Aorta (tissue), 5 donors: ENCODE results near the gene HIVEP3. TPM values are rescaled to one million over a fixed set of nuclear protein-coding genes. Genes with fewer than 3 reads are reported as not detected.

Experiments
- ATAC-seq: fragments of 200-7000 bp; cut with Tn5 transposase; one replicate; pipeline ENCODE4 v1.9.1; 2022; ENCODE audit warnings: moderate library complexity; ENCODE audit not compliant: low FRiP score
- DNase-seq, 2 donors: peaks; one replicate each; pipeline ENCODE4 v3.0.0-alpha.2; 2020
- H3K27ac ChIP-seq, 2 donors: one replicate each; pipeline ENCODE4 v1.5.1; 2013; ENCODE audit warnings: low read length in 2 of 2, mild to moderate bottlenecking in 2 of 2, moderate library complexity in 2 of 2, control low read depth in 1 of 2, inconsistent platforms in 1 of 2, low read depth in 1 of 2
- H3K27me3 ChIP-seq, 2 donors: one replicate each; pipeline ENCODE4 v1.6.1; 2013; ENCODE audit warnings: control low read depth in 1 of 2, low read length in 1 of 2, mild to moderate bottlenecking in 1 of 2, moderate library complexity in 1 of 2; ENCODE audit not compliant: insufficient read depth in 2 of 2, control insufficient read depth in 1 of 2
- H3K36me3 ChIP-seq, 2 donors: one replicate each; pipeline ENCODE4 v1.6.1; 2013; ENCODE audit warnings: control low read depth in 1 of 2, low read length in 1 of 2, mild to moderate bottlenecking in 1 of 2; ENCODE audit not compliant: insufficient read depth in 2 of 2, control insufficient read depth in 1 of 2
- H3K4me1 ChIP-seq, 2 donors: one replicate each; pipeline ENCODE4 v1.6.1; 2013; ENCODE audit warnings: low read length in 2 of 2, control low read depth in 1 of 2, mild to moderate bottlenecking in 1 of 2, moderate library complexity in 1 of 2; ENCODE audit not compliant: insufficient read depth in 2 of 2, control insufficient read depth in 1 of 2
- H3K4me3 ChIP-seq, 2 donors: one replicate each; pipeline ENCODE4 v1.5.1; 2013; ENCODE audit warnings: low read length in 2 of 2, control low read depth in 1 of 2, mild to moderate bottlenecking in 1 of 2
- H3K9me3 ChIP-seq: one replicate; pipeline ENCODE4 v1.6.1; 2013; ENCODE audit warnings: mild to moderate bottlenecking, low read length; ENCODE audit not compliant: control insufficient read depth
- WGBS, 2 donors: extraction: QIAGEN DNeasy Blood & Tissue Kit; methylation state at CpG; one replicate each; pipeline ENCODE4 v1.1.7; 2013; 5-methylcytosine and 5-hydroxymethylcytosine counted together
- intact Hi-C, 2 donors: fragments of 100-400 bp; cut with DNase I; formaldehyde crosslinking; loops; one replicate each; pipeline versions ENCODE4 v1.14.2 to v1.15.0; 2022
- polyA plus RNA-seq, 2 donors: library from polyadenylated mRNA; stranded (reverse); fragments of 200-250 nt; gene quantifications; one replicate each; pipeline ENCODE4 v1.2.3, GENCODE V29; 2013
- total RNA-seq, 2 donors: library from RNA; stranded (reverse); fragmentation: NEBNext Ultra II Directional; extraction: Animal tissue kit (Norgen Biotek cat#: 25700); gene quantifications; one replicate each; pipeline ENCODE4 v1.2.1, GENCODE V29; 2021
- donor health status: healthy with polysubstance abuse.
- donor health status: Bipolar disorder and iron deficiency.
- donor health status: DM: no; HTN: no; CAD: no.
- donor health status: DM: no; HTN: no; CAD: no.
- donor health status: DM: yes; HTN: yes; CAD: no.

HIVEP3 gene
- total and polyA plus RNA-seq, 4 donors: 1.6 to 6.3 (median 4.0) TPM

DNA sequence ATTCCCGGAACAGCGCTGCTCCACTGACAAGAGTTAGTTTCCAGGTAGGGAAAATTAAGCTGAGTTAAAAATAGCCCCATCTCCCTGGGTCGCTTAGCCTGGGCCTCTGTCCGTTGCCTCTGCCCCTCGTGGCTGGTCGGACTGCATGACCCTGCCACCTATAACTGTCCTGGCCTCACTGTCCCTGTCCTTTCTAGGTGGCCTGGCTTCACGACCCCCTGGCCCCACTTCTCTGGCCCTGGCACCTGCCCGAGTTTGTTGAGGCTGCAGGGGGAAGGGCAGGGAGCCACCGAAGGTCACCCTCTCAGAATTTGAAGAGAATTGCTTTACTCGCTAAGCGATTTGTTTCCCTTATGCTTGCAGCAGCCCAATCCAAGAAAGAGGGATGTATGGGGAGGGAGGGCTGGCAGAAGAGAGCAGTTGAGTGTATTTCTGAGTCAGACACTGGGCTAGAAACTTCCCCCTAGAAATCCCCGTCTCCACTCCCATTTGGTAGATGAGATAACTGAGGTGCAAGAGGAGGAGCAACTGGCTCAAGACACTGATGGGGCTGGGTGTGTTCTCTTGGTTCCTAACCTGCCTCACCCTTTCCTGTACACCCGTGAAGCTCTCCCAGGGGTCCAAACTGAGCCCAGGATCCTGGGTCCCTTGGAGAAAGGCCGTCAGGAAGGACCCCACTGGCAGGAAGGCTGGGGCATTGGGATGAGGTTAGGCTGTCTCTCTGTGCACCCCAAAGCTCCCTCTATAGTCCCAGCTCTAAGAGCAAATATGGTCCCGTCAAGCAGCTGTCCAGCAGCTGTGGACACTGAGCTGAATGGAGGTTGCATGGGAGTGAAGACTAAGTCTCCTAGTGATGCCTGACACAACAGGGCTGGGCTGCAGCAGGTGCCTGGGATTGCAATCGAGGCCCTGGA, 431.3 kb downstream of the HIVEP3 start:
- Histone ChIP-seq H3K27me3 (no peaks in the 10 kb centered on the region), H3K4me3 (no peak overlapping the region), H3K9me3 (no peaks in the 10 kb centered on the region), H3K4me1 (no peaks in the 10 kb centered on the region), H3K36me3 (no peaks in the 10 kb centered on the region), H3K27ac (no peak overlapping the region)
- intact Hi-C loops: no loop called here
- WGBS, 2 donors: 69 to 79% methylated on average over 16 of the region's 16 CpGs
- DNase-seq: peak in 1 of 2 donors; percentile 46
- peak; percentile 27 for ATAC-seq

DNA sequence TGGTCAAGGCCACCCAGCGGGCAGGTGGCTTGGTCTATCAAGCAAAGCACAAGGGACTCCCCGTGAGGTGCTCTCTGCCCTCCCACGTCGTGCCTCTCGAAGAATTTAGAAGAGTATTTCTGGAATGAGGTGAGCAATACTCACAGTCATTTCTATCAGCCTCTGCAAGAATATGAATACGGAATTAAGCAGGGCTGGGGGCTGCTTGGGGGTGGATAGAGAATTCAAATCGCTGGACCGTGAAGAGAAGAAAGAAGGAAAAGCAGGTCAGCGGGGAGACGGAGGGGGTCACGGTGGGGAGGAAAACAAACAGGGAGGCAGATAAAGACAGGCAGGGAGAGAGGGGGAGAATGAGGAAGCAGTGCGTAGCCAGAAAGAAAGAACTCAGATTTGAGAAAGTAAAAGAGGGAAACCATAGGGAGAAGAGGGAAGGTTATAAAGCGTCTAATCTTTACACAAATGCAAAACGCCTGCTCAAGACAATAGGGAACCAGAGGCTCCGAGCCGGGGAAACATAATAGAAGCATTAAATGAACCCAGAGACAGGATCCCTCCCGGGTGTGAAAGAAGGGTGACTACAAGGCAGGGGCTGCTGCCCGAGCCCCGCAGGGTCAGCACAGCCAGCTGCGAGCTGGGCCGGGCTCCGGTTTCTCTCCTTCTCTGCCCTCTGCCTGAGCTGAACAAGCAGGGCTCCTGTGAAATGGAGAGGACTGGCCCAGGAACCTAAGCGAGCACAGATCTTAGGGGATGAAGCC, 432.2 kb downstream of the HIVEP3 start:
- Histone ChIP-seq H3K36me3 (no peaks in the 10 kb centered on the region), H3K27me3 (no peaks in the 10 kb centered on the region), H3K9me3 (no peaks in the 10 kb centered on the region), H3K4me1 (no peaks in the 10 kb centered on the region), H3K4me3 (no peak overlapping the region), H3K27ac (no peak overlapping the region)
- DNase-seq (peak in 1 of 2 donors; percentile 36), ATAC-seq (no peak)
- WGBS, 2 donors: 51 to 65% methylated on average over 23 of the region's 23 CpGs
- intact Hi-C loops: no loop called here

DNA sequence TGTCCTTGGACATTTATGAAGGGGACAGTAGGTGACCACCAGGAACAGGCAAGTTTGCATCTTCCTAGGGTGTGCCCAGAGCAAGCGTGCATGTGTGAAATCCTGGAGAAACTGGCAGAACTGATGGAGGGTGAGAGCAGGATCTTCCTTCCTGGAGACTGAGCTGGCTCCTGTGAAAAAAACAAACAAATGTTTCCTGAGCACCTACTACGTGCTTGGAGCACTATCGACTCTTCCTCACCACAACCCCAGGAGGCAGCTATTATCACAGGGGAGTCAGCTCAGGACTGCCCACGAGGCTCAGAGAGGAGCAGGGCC, 432.7 kb downstream of the HIVEP3 start:
- intact Hi-C loops: no loop called here
- no peak for ATAC-seq
- H3K4me1 ChIP-seq: no peaks in the 10 kb centered on the region
- no peaks in the 10 kb centered on the region for H3K36me3 ChIP-seq
- WGBS, 2 donors: 82 to 87% methylated on average over 4 of the region's 4 CpGs
- no peak overlapping the region for H3K27ac ChIP-seq
- DNase-seq: no peak
- no peaks in the 10 kb centered on the region for H3K27me3 ChIP-seq
- H3K4me3 ChIP-seq: no peak overlapping the region
- H3K9me3 ChIP-seq: no peaks in the 10 kb centered on the region

DNA sequence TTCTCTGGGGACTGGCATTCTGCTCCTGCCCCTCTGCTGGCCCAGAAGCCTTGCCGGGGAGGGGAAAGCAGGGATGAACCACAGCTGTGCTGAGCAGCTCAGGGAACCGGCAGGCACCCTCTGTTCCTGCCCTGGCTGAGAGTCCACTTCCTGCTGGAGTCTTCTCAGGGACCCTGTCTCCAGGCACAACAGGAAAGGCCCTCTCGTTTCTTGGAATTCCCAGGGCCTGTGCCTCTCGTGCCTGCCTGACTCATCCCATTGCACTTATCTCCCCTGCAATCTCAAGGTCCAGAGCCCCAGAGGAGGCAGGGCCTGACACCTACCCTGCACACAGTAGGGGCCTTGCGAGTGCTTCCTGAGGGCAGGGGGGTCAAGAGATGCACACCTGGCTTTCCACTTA, 433.1 kb downstream of the HIVEP3 start:
- H3K36me3 ChIP-seq: no peaks in the 10 kb centered on the region
- H3K27me3 ChIP-seq: no peaks in the 10 kb centered on the region
- intact Hi-C loops: no loop called here
- no peak overlapping the region for H3K4me3 ChIP-seq
- DNase-seq (peak in 1 of 2 donors; percentile 40), ATAC-seq (no peak)
- no peaks in the 10 kb centered on the region for H3K4me1 ChIP-seq
- H3K27ac ChIP-seq: no peak overlapping the region
- H3K9me3 ChIP-seq: no peaks in the 10 kb centered on the region
- WGBS, 2 donors: 35 to 37% methylated on average over 5 of the region's 5 CpGs

DNA sequence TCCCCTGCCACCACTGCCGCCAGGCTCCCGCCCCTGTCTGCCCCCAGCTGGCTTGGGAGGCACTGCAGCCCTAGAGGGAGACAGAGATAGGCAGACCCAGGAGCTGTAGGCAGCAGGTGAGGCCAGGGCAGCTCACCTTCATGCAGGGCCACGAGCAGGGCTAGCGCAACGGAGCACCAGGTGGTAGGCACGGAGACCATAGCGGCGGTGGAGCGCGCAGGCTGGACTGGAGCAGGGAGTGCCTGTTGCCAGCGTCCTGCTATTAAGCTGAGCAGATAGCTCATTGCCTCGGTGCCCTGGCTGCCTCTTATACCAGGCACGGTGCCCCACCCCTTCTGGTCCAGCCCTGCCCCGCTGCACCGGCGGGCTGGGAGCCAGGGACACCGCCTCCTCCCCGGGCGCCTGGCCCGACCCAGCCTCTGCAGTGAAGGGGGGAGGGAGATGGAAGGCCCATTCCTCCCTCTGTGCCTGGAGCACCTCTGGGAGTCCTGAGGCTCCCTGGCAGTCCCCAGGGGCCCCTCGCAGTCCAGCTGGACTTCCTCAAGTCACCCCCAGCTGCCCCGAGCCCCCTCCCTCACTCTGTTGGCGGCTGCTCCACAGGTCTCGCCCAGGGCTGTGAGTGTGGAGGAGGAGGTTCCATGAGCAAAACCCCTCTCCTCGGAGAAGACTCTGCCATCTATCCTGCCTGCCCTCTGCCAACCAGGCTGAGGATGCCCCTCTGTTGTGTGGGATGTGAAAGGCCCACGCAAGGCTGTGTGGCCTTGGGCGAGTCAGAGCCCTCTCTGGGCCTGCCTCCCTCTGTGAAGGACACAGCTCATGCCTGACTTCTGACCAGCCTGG, 434.1 kb downstream of the HIVEP3 start, which contains the start of gene EDN2:
Gene EDN2, minus strand, starts transcription at position 282 of the 840 bp plus-strand sequence. Its CDS starts 82 bp downstream, at position 200.
- Histone ChIP-seq H3K4me3 (no peak within 1 kb of the TSS), H3K4me1 (no peaks in the 10 kb centered on the region)

DNA sequence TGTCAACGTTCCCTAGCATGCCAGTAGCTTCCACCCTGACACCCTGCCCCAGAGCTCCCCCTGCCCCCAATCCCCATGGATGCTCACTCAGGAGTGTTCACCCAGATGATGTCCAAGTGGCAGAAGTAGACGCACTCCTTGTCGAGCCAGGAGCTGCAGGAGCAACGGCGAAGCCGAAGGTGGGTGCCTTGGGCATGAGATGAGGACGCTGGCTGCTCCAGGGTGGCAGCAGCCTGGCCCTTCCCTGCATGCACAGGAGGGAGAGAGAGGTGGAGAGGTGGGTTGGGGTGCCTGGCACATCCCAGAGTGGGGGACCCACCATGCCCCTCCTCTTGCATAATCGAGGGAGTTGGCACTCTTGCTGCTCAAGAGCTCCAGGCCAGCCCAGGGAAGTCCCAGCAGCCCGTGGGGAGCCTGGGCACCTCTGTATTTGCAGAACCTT, 434.7 kb downstream of the HIVEP3 start:
- Histone ChIP-seq H3K4me1 (no peaks in the 10 kb centered on the region), H3K27me3 (no peaks in the 10 kb centered on the region), H3K4me3 (no peak overlapping the region), H3K36me3 (no peaks in the 10 kb centered on the region), H3K9me3 (no peaks in the 10 kb centered on the region), H3K27ac (no peak overlapping the region)
- WGBS, 2 donors: 62 to 63% methylated on average over 9 of the region's 9 CpGs
- intact Hi-C loops: no loop called here
- DNase-seq: peak in 1 of 2 donors; percentile 30
- ATAC-seq: no peak

More for the DNA sequence above, 434.1 kb downstream of the HIVEP3 start, which contains the start of gene EDN2:
- Histone ChIP-seq H3K27ac (no peak within 1 kb of the TSS), H3K27me3 (no peaks in the 10 kb centered on the region), H3K9me3 (no peaks in the 10 kb centered on the region), H3K36me3 (no peaks in the 10 kb centered on the region)
- WGBS, 2 donors: 45 to 54% methylated on average over 23 to 27 of the region's 27 CpGs
- intact Hi-C loops: no loop called here
- peak in 1 of 2 donors; percentile 55 for DNase-seq
- no peak for ATAC-seq

DNA sequence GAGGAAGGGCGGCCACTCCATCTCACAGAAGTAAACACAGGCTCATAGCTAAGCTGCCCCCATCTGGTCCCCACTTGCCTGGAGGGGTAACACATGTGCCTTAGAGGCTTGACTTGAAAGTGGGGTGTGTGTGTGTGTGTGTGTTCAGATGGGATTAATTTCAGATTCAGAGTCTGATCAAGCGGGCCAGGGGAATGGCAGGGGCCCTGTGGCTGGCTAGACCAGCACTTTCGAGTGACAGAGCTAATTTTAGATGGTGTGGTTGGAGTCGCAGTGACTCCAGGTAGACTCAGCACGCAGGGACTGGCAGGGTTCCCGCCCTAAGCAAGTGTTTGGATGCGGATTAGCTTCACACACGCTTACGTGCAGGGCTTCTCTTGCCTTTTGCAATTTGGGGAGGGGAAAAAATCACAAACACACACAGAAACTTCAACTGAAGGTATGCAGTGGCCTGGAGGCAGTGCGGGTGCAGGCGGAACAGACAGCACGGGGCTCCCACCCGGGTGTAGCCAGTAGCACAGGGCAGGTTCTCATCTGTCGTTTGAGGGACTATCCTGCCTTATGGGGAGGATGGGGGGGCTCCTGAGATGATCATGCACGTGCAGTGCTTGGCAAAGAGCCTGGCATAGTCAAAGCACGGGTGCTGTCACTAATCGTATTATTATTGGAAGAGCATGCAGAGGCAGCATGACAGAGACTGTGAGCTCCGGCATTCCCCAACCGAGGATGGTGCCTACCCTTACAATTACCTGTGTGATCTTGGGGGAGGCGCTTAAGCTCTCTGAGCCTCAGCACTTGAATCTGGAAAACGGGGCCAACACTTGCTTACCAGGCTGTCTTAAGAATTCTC, 435.5 kb downstream of the HIVEP3 start:
- WGBS, 2 donors: 70 to 73% methylated on average over 21 of the region's 21 CpGs
- H3K4me1 ChIP-seq: no peaks in the 10 kb centered on the region
- DNase-seq: peak in 1 of 2 donors; percentile 36
- no peak overlapping the region for H3K27ac ChIP-seq
- no peak for ATAC-seq
- intact Hi-C loops: no loop called here
- H3K27me3 ChIP-seq: no peaks in the 10 kb centered on the region
- H3K4me3 ChIP-seq: no peak overlapping the region
- no peaks in the 10 kb centered on the region for H3K9me3 ChIP-seq
- H3K36me3 ChIP-seq: no peaks in the 10 kb centered on the region
